Memory B cell (primary cell): ENCODE results near the gene SNED1.

Experiments used
- ATAC-seq: fragments of 150-1000 bp; cut with Tn5 transposase; 2 replicates; pipeline ENCODE4 v1.10.0; 2021; ENCODE audit warnings: low read depth, mild to moderate bottlenecking, moderate library complexity
- DNase-seq, 2 donors: peaks; one replicate each; pipeline ENCODE4 v3.0.0; 2022; ENCODE audit warnings: low spot score in 2 of 2
- H3K27ac Mint-ChIP-seq: one replicate; pipeline ENCODE4 v1.8.0; 2022; ENCODE audit warnings: mild to moderate bottlenecking, moderate library complexity, mixed read lengths
- H3K27me3 Mint-ChIP-seq: one replicate; pipeline ENCODE4 v1.8.0; 2022; ENCODE audit warnings: mixed read lengths
- H3K36me3 Mint-ChIP-seq: one replicate; pipeline ENCODE4 v1.8.0; 2022; ENCODE audit warnings: mild to moderate bottlenecking, mixed read lengths
- H3K4me1 Mint-ChIP-seq: one replicate; pipeline ENCODE4 v1.8.0; 2022; ENCODE audit warnings: mixed read lengths
- H3K4me3 Mint-ChIP-seq: one replicate; pipeline ENCODE4 v1.8.0; 2022; ENCODE audit warnings: mild to moderate bottlenecking, moderate library complexity, mixed read lengths
- H3K9me3 Mint-ChIP-seq: one replicate; pipeline ENCODE4 v1.8.0; 2022; ENCODE audit warnings: mixed read lengths

Gene SNED1

GRCh38 chr2:241136191-241136590 lies 137.8 kb downstream of the SNED1 start:
- Mint-ChIP-seq H3K4me3 (no peak overlapping the region), H3K9me3 (no peaks in the 10 kb centered on the region), H3K27ac (no peak overlapping the region), H3K27me3 (no peaks in the 10 kb centered on the region), H3K36me3 (peaks cover 21% of the 10 kb centered on the region), H3K4me1 (peaks cover 7% of the 10 kb centered on the region)
- DNase-seq (no peak), ATAC-seq (no peak)

- Mint-ChIP-seq H3K4me3 (no peak overlapping the region), H3K36me3 (peaks cover 24% of the 10 kb centered on the region), H3K4me1 (peaks cover 7% of the 10 kb centered on the region), H3K27me3 (no peaks in the 10 kb centered on the region), H3K27ac (no peak overlapping the region), H3K9me3 (no peaks in the 10 kb centered on the region)
- ATAC-seq (no peak), DNase-seq (no peak)
Observed at GRCh38 chr2:241136661-241137260, 138.3 kb downstream of the SNED1 start.

GRCh38 chr2:241137276-241138190 lies 139.1 kb downstream of the SNED1 start:
- Mint-ChIP-seq H3K4me3 (no peak overlapping the region), H3K27ac (no peak overlapping the region), H3K4me1 (peaks cover 9% of the 10 kb centered on the region), H3K27me3 (no peaks in the 10 kb centered on the region), H3K9me3 (no peaks in the 10 kb centered on the region), H3K36me3 (peaks cover 28% of the 10 kb centered on the region)
- ATAC-seq (no peak), DNase-seq (no peak)

DNA sequence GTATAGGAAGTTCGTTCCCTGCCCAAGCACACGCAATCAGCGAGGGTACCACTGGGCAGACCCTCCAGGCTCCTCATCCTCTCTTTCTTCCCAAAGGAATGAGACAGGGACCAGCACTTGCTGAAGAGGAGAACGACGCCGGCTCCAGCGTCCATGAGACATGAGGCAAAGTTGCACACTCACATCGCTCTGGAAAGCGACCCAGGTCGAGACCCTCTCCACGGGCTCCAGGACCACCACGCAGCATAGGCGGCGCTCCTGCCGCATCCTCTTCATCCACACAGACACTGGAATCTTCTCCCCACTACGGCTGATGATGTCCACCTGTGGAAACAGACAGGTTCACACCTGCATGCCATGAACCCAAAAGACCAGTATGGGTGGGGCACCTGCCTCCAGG lies 140.1 kb downstream of the SNED1 start:
- no peak overlapping the region for H3K27ac Mint-ChIP-seq
- DNase-seq (no peak), ATAC-seq (no peak)
- H3K4me1 Mint-ChIP-seq: peaks cover 4% of the 10 kb centered on the region
- H3K4me3 Mint-ChIP-seq: no peak overlapping the region
- no peaks in the 10 kb centered on the region for H3K27me3 Mint-ChIP-seq
- H3K9me3 Mint-ChIP-seq: no peaks in the 10 kb centered on the region
- H3K36me3 Mint-ChIP-seq: peaks cover 24% of the 10 kb centered on the region

- no peak overlapping the region for H3K4me3 Mint-ChIP-seq
- peaks cover 4% of the 10 kb centered on the region for H3K4me1 Mint-ChIP-seq
- no peak for ATAC-seq
Observed at GRCh38 chr2:241139531-241140444, 141.4 kb downstream of the SNED1 start.

GRCh38 chr2:241140445-241140840 lies 142.0 kb downstream of the SNED1 start:
- Mint-ChIP-seq H3K9me3 (no peaks in the 10 kb centered on the region), H3K27ac (no peak overlapping the region), H3K27me3 (no peaks in the 10 kb centered on the region), H3K36me3 (peaks cover 24% of the 10 kb centered on the region), H3K4me1 (peaks cover 4% of the 10 kb centered on the region), H3K4me3 (no peak overlapping the region)
- no peak for DNase-seq
- ATAC-seq: no peak

More at GRCh38 chr2:241139531-241140444, 141.4 kb downstream of the SNED1 start:
- Mint-ChIP-seq H3K27ac (no peak overlapping the region), H3K36me3 (peaks cover 24% of the 10 kb centered on the region), H3K9me3 (no peaks in the 10 kb centered on the region), H3K27me3 (no peaks in the 10 kb centered on the region)
- no peak for DNase-seq

DNA sequence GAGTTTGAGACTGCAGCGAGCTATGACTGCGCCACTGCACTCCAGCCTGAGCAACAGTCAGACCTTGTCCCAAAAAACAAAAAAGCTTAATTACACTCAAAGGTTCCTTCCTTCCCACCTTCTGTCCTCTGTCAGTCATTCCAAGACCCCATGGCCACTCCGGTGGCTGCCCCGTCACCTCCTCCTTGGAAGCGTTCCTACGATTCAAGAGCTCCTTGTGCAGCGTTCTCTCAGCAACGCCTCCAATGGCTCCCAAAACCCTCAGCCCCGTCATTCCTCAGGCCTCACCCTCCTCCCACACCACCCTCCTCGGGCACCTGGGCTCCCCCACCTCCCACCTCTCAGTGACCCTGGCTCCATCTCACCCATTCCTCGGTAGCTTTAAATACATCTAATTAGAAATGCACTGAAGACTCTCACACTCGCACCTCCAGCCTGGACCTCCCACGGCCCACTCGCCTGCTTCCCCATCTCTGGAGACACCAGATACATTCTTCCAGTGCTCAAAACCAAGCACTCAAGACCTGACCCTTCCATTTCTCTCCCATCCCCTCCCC lies 142.9 kb downstream of the SNED1 start:
- Mint-ChIP-seq H3K4me3 (no peak overlapping the region), H3K4me1 (peaks cover 6% of the 10 kb centered on the region), H3K9me3 (no peaks in the 10 kb centered on the region), H3K27me3 (no peaks in the 10 kb centered on the region), H3K27ac (no peak overlapping the region), H3K36me3 (peaks cover 24% of the 10 kb centered on the region)
- DNase-seq (no peak), ATAC-seq (no peak)

- Mint-ChIP-seq H3K36me3 (peaks cover 24% of the 10 kb centered on the region), H3K4me1 (peaks cover 10% of the 10 kb centered on the region)
Observed at GRCh38 chr2:241142063-241142462, 143.6 kb downstream of the SNED1 start.

DNA sequence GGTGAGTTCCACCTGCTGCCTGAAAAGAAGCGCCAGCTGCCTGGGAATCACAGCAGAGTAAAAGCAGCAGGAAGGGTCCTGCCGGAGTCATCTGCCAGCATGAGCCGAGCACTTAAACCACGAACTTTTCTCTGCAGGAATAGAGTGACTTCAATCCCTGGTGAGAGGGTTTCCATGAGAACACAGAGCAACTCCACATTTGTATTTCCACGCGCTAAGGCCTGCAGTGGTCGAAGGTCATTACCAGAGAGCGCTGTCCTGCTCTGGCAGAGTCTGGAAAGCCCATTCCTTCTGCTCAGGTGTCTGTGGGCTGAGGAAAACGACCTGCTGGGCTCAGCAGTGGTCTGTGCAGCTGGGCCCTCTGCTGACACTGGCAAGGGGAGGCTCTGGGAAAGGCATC lies 144.2 kb downstream of the SNED1 start:
- H3K4me1 Mint-ChIP-seq: peaks cover 10% of the 10 kb centered on the region
- no peaks in the 10 kb centered on the region for H3K9me3 Mint-ChIP-seq
- H3K36me3 Mint-ChIP-seq: peaks cover 24% of the 10 kb centered on the region
- H3K4me3 Mint-ChIP-seq: no peak overlapping the region
- DNase-seq (no peak), ATAC-seq (no peak)
- no peak overlapping the region for H3K27ac Mint-ChIP-seq
- no peaks in the 10 kb centered on the region for H3K27me3 Mint-ChIP-seq

More at GRCh38 chr2:241142063-241142462, 143.6 kb downstream of the SNED1 start:
- Mint-ChIP-seq H3K4me3 (no peak overlapping the region), H3K27ac (no peak overlapping the region), H3K9me3 (no peaks in the 10 kb centered on the region), H3K27me3 (no peaks in the 10 kb centered on the region)
- DNase-seq (no peak), ATAC-seq (no peak)
